Activated T-cell treated with anti-CD3 and anti-CD28 coated beads for 1 hour (primary cell): ENCODE results near the gene LRRIQ1.
"Not testable (repeated sequence)": the region's sequence is repeated elsewhere in the genome, so short reads cannot be mapped to it uniquely, and the experiment has no call there.

Experiments
- DNase-seq: peaks from one replicate; pipeline ENCODE4 v3.0.0-alpha.2; 2020; ENCODE audit warnings: low read depth

Gene LRRIQ1, protein sequence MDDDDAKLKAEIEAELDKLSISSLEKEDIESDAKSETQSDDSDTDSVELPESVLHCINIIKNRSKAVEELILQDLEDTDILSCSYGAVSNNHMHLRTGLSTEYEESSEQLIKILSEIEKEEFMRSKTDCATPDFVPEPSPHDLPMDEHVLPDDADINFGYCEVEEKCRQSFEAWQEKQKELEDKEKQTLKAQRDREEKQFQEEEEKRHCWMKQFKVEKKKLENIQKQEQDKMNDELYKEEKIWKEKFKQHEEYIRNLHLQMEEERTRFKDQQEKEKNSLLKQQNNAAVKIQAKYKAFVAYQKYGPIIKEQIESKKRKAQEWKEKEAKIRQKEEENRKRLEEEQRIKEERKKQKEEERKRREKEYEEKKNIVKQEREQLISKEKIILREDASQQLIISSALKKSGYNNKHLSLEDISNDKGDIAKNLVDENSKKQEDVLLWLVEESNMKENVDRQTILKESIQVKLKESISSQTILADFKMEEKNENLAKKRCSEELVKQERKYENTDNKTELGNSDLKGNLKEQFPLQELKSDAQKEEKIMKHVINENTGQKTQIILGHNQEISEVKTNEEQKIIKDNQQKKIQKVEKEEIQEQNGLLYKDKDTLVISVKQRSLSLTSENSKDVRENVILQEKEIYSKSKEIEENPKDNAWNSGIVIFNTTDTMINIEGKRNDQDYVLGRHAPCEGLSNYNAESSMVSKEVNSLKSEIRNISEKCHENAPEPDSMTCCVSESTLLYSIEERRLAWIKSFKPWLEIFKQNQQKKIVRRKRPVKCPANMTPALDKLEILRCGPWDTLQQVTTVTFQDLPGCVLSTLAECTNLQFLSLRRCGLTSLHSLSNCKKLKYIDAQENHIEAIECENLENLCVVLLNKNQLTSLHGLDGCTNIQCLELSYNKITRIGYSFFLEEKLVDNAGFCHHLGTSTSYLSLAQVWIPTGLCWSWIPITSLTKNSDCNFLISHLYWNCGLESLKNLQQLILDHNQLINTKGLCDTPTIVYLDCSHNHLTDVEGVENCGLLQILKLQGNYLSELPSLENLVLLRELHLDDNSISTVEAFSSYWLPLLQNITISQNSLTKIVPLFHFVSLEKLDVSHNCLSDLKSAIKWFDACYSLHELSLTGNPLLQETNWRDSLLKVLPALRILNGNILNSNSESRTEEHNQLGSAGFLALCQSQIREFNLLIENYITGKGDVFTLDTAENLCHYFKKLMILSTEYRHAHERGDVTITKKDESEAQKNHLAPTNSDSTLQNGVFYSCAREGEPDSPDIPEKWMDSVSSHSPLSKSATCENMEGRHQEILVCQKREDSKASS (N-terminal part only)

DNA sequence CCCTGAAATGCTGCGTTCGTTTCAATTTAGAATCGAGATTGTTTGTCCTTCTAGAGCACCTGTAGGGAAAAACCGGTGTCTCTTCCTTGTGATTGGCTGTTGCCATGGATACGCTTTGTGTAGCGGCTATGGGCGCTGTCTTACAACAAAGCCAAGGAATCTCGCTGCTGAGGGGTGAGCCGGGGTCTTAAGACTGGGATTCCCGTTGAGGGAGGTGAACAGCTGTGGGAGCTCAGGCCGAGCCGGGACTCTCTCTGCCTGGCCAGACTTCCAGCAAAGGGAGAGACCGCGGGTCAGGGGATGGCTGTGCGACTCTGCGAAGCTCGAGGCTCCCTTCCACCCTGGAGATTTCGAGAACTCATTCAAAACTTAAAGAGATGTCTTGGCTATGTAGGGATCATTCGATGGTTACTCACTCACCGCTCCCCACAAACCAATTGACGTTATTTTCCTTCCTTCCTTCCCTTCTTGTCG, at the start of gene LRRIQ1, which contains the start of gene TSPAN19:
Gene LRRIQ1 (plus strand): TSS at position 118 of the 474 bp plus-strand sequence. CDS start 1,826 bp downstream, outside the sequence.
Gene TSPAN19 (minus strand): TSS at position 44 of the 474 bp plus-strand sequence. CDS start 6,331 bp downstream, outside the sequence.
- no peak for DNase-seq

DNA sequence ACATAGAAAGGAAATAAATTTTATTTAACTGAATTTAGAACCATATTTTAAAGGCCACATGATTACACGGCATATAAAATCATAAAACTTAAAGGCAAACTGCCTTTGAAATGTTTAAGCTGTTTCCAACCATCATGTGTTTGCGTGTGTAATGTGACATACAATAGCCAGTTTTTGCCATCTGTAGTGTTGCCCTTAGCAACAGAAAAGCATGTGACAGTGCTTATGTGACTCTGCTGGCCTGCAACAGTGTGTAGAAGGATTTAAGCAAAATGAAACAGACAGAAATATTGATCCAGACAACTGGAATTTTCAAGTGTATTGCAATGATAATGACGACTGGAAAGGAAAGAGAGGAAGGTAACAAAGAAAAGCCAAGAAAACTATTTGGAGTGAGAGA, 49.6 kb upstream of the LRRIQ1 start:
- DNase-seq = no peak

DNA sequence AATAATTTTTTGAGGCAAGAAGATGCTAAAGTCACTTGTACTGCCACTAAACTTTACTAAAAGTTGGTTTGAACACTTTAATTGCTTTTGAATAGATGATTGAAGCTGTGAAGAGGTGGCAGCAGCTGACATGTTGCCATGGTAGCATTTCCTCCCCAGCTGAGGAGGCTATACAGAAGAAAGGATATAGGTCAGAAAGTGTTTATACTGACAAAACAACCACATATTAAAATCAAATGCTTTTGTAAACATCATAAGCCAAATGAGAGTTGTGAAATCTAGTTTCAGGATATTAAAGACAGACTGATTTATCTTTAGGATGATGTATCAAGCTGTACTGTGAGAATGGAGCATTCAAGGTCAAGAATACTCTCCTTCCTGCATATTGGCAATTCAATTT, 41.7 kb upstream of the LRRIQ1 start:
- no peak for DNase-seq

DNA sequence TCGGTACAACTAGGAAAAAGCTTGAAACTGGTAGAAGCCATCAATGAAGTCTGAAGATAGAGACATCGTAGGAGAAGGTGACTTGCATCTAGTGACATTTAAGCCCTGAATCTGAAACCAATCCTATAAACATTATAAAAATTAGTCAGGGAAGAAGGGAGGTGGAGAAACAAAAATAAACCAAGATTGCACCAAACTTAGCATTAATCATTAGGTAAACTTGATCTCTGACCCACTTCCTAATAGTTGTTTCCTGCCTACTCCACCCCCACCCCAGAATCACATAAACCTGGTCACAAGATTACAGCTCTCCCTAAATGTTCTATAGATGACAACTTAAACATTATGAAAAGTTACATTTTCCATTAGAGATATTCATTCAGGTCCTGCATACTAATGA, 40.5 kb upstream of the LRRIQ1 start:
- DNase-seq = no peak

DNA sequence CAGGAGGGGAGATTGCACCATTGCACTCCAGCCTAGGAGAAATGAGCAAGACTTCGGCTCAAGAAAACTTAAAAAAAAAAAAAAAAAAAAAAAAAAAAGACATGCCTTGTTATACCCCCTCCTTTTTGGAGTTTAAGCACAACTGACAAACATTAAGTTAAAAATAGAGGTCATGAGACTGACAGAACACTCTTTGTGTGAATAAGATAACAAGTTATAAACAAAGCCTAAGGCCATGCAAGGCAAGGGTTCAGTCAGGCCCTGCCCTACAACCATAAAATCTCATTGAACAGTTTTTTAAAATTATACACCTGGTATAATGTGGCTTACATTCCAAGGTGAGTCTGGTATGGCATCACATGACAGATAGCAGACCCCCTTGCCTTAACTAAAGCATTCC, 39.4 kb upstream of the LRRIQ1 start:
- DNase-seq = no peak

DNA sequence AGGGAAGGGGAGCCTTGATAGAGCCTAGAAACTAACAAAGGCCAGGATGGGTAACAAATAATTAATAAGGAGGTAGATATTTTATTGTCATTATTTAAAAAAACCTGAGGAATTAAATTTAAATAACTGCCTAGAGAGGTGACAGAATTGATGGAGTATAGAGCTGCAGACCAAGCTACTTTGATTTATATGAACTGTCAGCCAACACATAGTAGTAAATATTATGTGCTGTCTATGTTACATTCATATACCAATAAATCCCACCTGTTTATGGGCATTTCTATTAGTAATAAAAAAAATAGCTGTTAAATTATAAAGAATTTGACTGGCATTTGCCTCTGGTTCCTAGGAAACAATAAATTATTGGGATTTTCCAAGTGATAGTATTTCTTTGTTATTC, 37.8 kb upstream of the LRRIQ1 start:
- no peak for DNase-seq

DNA sequence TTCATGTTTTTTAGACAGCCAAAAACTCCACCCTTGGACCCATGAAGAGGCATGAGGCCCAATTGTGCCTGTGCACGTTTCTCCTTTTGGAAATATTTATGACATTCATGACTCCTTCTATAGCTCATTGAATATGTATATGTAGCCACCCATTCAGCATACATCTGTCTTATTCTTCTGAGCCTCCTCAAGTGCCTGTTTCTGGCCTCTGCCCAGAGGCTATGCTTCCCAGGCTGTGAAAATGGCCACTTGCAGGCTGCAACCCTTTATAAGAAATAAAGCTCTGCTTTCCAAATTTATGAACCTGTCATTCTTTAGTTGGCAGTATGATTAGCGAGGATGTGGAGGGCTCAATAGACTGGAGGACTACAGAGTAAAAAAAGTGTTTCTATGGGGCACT, 35.4 kb upstream of the LRRIQ1 start:
- DNase-seq = no peak

DNA sequence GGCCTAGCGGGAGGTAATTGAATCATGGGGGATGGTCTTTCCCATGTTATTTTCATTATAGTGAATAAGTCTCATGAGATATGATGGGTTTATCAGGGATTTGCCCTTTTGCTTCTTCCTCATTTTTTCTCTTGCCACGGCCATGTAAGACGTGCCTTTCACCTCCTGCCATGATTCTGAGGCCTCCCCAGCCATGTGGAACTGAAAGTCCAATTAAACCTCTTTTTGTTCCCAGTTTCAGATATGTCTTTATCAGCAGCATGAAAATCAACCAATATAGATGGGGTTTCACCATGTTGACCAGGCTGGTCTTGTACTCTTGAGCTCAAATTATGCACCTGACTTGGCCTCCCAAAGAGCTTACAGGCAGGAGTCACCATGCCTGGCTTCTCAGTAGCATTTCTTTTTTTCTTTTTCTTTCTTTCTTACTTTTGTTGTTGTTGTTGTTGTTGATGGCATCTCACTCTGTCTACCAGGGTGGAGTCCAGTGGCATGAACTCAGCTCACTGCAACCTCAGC, 33.3 kb upstream of the LRRIQ1 start:
- no peak for DNase-seq

DNA sequence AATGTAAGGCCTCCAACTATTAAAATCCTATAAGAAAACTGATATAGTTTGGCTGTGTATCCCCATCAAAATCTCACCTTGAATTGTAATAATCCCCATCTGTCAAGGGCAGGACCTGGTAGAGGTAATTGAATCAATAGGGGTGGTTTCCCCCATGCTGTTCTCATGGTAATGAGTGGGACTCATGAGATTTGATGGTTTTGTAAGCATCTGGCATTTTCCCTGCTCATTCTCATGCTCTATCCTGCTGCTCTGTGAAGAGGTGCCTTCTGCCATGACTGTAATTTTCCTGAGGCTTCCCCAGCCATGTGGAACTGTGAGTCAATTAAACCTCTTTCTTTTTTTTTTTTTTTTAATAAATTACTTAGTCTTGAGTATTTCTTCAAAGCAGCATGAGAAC, 31.9 kb upstream of the LRRIQ1 start:
- no peak for DNase-seq

DNA sequence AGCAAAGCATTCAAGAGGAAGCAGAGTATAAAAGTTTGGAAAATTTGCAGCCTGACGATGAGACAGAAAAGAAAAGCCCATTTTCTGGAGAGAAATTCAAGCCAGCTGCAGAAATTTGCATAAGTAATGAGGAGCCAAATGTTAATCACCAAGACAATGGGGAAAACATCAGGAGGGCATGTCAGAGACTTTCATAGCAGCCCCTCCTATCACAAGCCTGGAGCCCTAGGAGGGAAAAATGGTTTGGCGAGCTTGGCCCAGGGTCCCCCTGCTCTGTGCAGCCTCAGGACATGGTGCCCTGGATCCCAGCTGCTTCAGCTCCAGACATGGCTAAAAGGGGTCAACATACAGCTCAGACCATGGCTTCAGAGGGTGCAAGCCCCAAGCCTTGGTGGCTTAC, 31.1 kb upstream of the LRRIQ1 start:
- DNase-seq = not testable (repeated sequence)

DNA sequence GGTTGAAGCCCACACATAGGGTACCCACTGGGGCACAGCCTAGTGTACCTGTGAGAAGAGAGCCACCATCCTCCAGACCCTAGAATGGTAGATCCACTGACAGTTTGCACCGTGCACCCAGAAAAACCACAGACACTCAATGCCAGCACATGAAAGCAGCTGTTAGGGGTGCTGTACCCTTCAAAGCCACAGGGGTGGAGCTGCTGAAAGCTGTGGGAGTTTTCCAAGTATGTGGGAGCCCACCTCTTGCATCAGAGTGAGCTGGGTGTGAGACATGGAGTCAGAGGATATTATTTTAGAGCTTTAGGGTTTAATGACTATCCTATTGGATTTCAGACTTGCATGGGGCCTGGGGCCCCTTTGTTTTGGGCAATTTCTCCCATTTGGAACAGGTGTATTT, 30.5 kb upstream of the LRRIQ1 start:
- DNase-seq = no peak

DNA sequence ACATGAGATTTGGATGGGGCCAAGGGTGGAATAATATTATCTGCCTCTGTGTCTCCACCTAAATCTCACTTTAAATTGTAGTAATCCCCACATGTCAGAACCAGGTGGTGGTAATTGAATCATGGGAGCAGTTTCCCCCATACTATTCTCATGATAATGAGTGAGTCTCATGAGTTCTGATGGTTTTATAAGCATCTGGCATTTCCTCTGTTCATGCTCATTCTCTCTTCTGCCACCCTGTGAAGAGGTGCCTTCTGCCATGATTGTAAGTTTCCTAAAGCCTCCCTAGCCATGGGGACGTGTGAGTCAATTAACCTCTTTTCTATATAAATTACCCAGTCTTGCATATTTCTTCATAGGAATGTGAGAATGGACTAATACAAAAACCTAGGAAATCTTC, 29.9 kb upstream of the LRRIQ1 start:
- DNase-seq = no peak

DNA sequence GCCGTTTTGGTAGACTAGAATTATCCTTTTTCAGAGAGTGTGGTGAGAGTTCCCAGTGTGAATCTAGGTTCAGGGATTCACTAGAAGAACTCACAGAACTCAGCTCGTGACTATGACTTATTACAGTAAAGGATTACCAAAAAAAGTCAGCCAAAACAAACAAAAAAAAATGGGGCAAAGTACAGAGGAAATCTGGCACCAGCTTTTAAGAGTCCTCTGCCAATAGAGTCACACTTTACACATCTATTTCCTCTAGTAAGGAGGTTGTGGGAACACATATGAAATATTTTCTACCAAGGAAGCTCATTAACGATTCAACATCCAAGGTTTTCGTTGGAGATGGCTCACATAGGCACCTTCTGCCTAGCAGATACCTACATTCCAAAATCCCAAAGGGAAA, 28.3 kb upstream of the LRRIQ1 start:
- no peak for DNase-seq

DNA sequence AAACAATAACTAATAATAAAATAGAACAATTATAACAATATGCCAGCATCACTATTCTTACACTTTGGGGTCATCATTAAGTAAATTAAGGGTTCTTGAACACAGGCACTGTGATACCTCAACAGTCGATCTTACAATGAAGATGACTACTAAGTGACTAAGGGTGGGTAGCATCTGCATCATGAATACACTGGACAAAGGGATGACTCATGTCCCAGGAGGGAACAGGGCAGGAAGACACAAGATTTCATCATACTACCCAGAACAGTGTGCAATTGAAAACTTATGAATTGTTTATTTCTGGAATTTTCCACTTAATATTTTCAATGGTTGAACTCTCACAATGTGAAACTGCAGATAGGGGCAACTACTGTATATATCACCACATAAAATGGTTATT, 19.7 kb upstream of the LRRIQ1 start:
- DNase-seq = no peak

DNA sequence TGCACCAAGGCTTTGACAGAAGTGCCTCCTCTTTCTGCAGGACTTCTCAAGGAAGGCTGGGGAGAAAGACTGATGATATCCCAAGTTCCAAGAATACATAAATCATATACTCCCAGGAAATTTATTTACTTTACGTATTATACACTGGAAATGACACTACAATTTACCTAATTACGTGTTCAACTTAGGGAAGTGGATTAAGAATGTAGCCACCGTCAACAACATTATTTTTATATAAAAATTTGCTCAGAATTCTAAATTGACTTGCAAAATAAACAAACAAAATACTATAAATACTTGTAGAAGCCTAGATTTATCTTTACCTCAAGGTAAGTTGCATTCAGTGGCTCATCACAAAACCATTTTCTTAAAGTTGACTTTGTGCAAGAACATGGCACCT, 19.0 kb upstream of the LRRIQ1 start:
- no peak for DNase-seq

DNA sequence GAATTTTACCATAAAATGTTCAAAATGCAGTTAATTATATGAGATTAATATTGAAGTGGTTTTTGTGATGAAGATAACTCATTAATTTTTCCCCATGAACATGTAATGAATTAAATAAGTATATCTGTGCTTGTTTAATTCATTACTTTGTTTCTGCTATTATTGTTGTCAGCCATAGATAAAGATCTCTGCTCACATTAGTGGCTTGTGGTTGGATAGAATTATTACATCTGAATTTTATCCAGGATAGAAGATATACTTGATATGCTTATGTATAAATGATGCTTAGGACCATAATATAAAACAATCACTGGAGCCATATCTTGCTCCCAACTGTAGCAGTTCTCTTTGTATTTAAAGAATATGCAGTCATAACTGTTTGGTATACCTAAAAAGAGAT, 18.5 kb upstream of the LRRIQ1 start:
- DNase-seq = no peak

DNA sequence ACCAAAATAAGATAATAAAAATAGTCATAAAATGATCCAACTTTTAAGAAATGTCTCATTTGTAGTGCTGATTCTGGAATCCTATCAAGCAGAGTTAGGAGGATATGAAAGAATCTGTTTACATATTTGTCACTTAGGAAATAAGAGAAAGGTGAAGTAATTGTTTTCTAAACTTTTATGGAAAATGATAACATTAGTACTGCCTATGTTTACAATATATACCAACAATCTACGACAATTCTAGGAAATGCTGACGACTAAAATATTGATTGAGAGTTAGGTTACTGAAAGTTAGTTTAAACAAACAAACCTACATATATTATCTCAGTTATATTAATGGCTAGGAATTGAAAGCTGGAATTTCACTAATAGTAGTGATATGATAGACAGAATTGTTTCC, 18.1 kb upstream of the LRRIQ1 start:
- no peak for DNase-seq

DNA sequence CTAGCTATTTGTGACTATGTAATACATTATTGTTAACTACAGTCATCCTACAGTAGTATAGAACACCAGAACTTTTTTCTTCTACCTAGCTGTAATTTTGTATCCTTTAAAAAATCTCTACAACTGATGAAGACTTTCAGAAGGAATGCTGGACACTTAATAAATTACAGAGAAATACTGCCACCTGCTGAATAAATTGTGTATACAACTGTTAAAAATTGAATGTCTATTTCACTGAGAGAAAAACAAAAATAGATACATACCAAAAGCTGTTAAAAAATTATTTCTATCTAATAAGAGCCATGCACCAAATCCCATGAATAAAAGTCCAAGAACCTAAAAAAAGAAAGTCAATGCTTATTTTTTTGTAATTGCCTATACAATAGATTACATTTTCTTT, 6.7 kb upstream of the LRRIQ1 start:
- DNase-seq = no peak

DNA sequence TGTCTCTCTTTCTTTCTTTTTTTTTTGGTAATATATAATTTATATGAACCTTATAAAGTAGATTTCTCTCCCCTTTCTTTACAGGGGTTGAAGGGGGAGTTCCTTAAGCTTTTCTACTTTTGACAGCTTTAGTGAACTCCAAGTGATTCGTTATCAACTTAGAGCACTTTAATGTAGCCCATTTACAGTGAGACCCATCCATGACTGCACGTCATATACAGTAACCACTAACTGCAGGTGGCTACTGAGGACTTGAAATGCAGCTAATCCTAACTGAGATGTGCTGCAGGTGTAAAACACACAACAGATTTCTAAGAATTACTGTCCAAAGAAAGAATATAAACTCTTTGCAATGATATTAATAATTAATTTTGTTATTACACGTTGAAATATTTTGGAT, 582 bp downstream of the LRRIQ1 start:
- DNase-seq = no peak

DNA sequence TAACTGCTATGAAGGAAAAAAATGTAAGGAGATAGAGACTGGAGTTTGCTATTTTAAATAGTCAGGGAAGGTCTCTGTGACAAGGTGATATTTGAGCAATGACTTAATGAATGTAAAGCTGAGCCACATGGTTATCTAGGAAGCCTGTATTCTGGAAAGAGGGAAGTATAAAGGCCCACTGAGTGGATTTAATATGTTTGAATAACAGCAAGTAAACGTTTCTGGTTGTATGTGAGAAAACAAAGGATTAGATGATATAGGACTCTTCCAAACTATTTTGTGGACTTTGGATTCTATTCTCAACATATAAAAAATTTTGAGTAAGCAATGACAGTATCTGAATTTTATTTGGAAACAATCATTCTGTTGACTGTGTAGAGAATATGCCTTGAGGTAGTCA, 5.2 kb downstream of the LRRIQ1 start:
- no peak for DNase-seq

DNA sequence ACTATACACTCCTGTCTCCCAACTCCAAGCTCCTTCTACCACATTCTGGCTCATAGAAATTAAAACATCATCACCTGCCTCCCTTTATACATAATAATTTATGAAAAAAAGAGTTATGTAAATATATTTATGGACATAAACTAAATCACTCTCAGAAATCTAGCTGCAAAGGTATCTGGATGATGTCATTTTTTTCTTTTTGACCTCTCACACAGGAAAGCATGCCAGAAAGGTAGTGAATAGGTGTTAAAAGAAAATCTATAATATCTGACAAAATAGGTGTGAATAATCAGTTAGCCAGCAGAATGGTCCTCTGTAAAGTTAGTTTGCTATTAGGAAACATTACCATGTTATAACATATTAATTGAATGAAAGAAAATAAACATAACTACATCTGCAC, 7.7 kb downstream of the LRRIQ1 start:
- DNase-seq = no peak
